NCI-H226 (cell line): Measurements from ENCODE around the gene HHIPL1.

Source experiments
- DNase-seq: peaks from one replicate; pipeline ENCODE4 v3.0.0-alpha.2; 2015

HHIPL1 gene

DNA sequence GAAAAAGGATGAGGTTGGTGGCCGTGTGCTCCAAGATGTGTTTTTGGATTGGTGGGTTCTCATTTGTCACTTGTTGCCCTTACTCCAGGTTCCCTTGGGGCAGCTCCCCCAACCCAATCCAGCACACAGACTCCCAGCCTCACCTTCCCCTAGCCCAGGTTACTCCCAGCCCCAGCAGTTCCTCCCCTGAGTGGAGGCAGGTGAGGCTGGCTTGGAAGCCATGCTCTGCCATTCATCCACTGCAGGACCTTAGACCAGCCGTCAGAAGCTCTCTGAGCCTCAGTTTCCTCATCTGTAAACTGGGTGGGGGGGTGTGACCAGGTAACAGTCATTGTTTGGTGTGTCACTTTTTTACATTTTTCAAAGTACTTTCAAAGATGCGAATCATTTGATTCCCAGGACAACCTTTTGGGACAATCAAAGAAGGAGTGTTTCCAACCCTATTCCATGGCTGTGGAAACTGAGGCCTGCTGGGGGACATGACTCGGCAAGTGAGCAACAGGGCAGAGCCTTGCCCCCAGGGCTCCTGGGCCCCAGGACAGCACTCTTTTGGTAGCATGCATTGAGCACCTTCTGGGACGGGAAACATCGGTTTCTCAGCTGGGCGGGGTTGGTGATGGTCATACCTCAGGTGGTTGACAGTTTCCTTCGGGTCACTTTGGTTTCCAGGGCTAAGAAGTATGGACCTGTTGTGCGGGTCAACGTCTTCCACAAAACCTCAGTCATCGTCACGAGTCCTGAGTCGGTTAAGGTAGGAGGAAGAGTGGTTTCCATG is 46.4 kb downstream of the HHIPL1 start:
- no peak for DNase-seq

DNA sequence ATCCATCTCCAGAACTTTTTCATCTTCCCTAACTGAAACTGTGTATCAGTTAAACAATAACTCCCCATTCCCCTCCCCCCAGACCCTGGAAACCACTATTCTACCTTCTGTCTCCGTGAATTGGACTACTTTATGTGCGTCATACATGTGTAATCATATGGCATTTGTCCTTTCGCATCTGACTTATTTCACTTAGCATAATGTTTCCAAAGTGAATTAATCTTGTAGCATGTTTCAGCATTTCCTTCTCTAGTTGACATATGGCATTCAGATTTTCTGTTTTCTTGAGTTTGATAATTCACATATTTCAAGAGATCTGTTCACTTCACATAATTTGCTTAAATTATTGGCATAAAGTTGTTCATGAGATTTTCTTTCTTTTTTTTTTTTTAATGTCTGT is 49.0 kb downstream of the HHIPL1 start:
- DNase-seq: no peak

GRCh38 chr14:99696929-99697328 is 52.0 kb downstream of the HHIPL1 start:
- no peak for DNase-seq

DNA sequence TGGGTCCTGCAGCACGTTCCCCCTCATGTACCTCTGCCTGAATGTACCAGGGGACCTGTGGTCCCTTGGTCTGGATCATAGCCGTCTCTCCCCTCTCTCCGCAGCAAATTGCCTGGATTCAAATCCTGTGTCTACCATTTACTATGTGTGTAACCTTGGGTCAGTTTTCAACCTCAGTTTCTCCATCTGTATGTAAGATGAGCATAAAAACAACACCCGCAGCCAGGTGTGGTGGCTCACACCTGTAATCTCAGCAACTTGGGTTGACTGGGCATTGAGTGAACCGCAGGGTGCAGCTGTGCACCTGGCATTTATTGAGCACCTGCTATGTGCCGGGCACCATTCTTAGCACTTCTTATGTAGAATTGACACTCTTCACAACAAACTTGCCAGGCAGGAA is 53.3 kb downstream of the HHIPL1 start:
- no peak for DNase-seq

DNA sequence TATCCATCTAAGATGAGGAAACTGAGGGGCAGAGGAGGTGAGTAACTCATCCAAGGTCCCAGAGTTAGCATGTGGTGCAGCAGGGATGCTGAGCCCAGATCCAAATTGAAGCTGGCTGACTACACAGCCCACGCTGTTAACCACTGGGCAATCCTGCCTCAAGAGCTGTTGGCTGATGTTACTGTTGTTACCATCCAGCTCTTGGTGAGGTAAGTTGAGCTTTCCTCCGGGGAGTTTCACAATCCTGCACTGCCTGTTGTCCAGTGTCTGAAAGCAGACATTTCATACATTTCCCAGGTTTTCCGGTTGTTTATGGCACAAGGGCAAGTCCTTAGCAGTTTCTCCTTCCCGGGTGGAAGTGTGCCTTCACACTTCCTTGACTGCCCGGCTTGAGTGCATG is 53.7 kb downstream of the HHIPL1 start:
- no peak for DNase-seq

DNA sequence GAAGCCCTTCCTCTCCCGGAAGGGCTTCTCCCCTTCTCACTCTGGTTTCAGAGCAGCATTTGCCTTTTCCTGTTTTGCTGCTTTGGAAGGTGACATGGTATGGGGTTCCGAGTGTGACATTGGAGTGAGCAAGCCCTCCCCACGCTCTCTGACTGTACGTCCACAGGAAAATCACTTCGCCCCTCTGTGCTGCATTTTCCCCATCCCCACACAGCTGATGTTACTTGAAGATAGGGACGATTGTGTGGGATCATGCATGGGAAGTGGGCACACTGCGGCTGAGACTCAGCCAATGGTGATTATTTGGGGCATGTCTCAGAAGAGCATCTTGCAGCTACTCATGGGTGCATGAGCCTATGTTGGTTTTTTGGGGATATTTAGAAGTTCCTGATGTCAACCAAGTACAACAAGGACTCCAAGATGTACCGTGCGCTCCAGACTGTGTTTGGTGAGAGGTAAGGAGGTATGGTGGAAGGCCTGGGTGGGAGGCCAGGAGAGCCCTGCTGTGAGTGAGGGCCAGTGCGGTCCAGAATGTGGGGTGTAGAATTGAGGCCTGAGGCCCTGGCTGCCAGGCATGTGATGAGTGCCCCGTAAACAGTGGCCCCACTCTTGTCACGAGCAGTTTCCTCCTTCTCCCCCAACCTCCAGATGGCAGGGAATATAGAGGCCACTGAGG is 54.3 kb downstream of the HHIPL1 start:
- DNase-seq: no peak

GRCh38 chr14:99699861-99700260 is 54.9 kb downstream of the HHIPL1 start:
- DNase-seq: no peak

GRCh38 chr14:99700379-99700778 is 55.5 kb downstream of the HHIPL1 start:
- DNase-seq: no peak

DNA sequence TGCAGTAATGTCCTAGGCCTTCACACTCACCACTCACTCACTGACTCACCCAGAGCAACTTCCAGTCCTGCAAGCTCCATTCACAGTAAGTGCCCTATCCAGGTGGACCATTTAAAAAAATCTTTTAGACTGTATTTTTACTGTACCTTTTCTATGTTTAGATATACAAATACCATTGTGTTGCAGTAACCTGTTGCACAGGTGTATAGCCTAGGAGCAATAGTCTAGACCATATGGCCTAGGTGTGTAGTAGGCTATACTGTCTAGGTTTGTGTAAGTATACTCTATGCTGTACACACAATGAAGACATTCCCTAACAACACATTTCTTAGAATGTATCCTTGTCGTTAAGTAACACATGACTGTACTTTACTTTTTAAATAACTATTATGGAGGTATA is 56.3 kb downstream of the HHIPL1 start:
- DNase-seq: no peak

GRCh38 chr14:99702115-99702514 is 57.2 kb downstream of the HHIPL1 start:
- no peak for DNase-seq

DNA sequence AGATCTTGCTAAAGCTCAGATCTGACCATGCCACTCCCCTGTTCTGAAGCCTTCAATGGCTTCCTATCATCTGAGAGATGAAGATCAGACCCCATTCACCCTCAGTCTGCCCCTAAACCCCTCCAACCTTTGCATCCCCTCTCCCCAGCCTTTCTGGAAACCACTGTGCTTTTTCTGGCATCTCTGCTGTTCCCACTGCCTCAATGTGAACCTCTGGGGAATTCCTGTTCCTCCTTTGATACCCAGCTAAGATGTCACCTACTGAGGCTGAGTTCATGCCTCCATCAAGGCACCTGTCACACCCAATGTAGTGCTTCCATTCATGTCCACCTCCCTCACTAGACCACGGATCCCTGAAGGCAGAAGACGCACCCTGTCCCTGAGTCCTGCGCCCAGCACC is 58.5 kb downstream of the HHIPL1 start:
- DNase-seq: no peak

- DNase-seq: no peak
Measured at GRCh38 chr14:99704037-99704436, 59.1 kb downstream of the HHIPL1 start.

DNA sequence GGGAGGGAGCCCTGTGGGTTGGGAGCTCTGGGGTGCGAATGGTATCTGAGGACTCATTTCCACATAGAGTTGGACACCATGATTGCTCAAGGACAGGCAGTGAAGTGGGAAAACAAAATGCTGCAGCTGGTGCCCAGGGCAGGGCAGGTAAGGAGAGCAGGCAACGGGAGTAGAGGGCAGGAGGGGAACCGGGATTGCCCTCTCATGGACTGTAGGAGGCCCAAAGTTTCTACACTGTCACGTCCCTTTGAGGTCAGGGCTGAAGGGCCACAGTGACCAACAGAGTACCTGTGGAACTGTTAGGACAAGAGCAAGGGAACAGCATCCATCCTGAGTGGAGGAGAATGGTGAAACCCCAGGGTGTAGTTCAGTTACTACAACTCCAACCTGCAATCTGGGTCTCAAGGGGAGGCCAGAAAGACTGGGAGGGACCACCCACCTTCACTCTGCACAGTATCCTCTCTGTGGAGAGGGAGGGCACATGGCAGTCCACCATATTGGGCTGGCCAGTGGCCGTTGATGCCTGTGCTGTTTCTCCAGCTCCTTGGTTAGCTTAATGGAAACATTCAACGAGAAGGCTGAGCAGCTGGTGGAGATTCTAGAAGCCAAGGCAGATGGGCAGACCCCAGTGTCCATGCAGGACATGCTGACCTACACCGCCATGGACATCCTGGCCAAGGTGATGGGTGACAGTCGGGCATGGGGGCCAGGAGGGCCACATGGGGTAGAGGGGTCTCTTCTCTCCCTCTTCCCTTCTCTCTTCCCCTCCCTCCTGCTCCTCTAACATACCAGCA is 61.4 kb downstream of the HHIPL1 start:
- DNase-seq: no peak

GRCh38 chr14:99707420-99707819 is 62.5 kb downstream of the HHIPL1 start:
- no peak for DNase-seq

DNA sequence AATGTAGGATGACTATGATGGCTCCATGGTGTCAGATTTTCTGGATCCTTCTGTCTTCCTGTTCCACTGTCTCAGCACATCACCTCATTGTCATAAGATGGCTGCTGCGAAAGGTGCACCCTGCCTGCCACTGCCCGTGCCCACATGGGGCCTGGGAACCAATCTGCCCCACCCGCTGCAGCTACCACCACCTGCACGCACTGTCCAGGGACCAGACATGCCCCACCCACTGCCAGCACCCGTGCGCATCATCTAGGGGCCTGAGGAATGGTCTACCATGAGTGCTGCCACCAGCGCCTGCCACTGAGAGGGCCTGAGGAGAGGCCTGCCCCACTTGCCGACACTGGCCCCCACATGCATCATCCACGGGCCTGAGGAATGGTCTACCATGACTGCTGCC is 63.0 kb downstream of the HHIPL1 start:
- DNase-seq: no peak

DNA sequence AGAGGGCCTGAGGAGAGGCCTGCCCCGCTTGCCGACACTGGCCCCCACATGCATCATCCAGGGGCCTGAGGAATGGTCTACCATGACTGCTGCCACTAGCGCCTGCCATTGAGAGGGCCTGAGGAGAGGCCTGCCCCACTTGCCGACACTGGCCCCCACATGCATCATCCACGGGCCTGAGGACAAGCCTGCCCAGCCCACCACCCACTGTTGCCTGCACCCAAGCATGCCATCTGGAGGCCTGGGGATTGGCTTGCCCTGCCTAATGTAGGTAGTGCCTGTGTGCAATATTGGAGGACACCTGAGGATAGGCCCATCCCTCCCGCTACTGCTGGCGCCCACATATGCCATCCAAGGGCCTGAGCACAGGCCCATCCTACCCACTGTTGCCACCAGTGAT is 63.5 kb downstream of the HHIPL1 start:
- no peak for DNase-seq

GRCh38 chr14:99713972-99714371 is 69.0 kb downstream of the HHIPL1 start:
- no peak for DNase-seq

GRCh38 chr14:99715266-99716000 is 70.5 kb downstream of the HHIPL1 start:
- DNase-seq: no peak

- no peak for DNase-seq
Measured at GRCh38 chr14:99716091-99716849, 71.3 kb downstream of the HHIPL1 start.

- no peak for DNase-seq
Measured at GRCh38 chr14:99716850-99717681, 72.1 kb downstream of the HHIPL1 start.

DNA sequence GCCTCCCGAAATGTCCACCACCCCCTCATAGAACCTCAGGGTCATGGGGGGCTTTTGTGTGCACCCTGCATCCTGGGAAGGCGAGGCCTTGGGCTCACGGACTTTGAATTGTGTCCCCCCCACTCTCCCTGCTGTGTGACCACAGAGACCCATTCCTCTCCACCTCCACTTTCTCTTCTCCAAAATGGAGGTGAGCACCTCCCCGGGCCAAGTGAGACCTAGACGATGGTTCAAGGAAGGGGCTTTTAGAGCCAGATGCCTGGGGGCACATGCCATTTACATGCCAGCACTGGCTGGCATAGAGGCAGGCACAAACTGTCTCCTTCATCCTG is 72.7 kb downstream of the HHIPL1 start:
- no peak for DNase-seq
